Astrocyte (in vitro differentiated cells and primary cell): Measurements from ENCODE around the gene TRIM63. TPM values are rescaled to one million over a fixed set of nuclear protein-coding genes. Genes with fewer than 3 reads are reported as not detected.
A peak's percentile ranks its signal among the peaks of the same experiment; 100 is the strongest.

Source experiments
- DNase-seq: peaks from one replicate; pipeline ENCODE4 v3.0.0-alpha.2; 2010; ENCODE audit warnings: low read depth
- FAIRE-seq: peaks from 2 replicates; lab custom pipeline; 2011; peaks lifted over from hg19 to GRCh38; lab: Jason Lieb, UNC
- H2AFZ ChIP-seq: 2 replicates; pipeline ENCODE4 v1.6.0; 2012; ENCODE audit warnings: low read depth, low read length, inconsistent platforms
- H3K27ac ChIP-seq: 2 replicates; pipeline ENCODE4 v1.5.1; 2011; ENCODE audit warnings: low read depth, low read length, inconsistent platforms
- H3K27me3 ChIP-seq: 2 replicates; pipeline ENCODE4 v1.6.0; 2011; ENCODE audit warnings: low read length, inconsistent platforms; ENCODE audit not compliant: insufficient read depth
- H3K36me3 ChIP-seq: 2 replicates; pipeline ENCODE4 v1.5.1; 2011; ENCODE audit warnings: low read length, inconsistent platforms; ENCODE audit not compliant: insufficient read depth
- H3K4me1 ChIP-seq: 2 replicates; pipeline ENCODE4 v1.5.1; 2011; ENCODE audit warnings: low read length, inconsistent platforms; ENCODE audit not compliant: insufficient read depth
- H3K4me2 ChIP-seq: 2 replicates; pipeline ENCODE4 v1.6.0; 2012; ENCODE audit warnings: low read length, inconsistent platforms
- H3K4me3 ChIP-seq: 2 replicates; pipeline ENCODE4 v1.5.1; 2011; ENCODE audit warnings: low read depth, mild to moderate bottlenecking, low read length, inconsistent platforms; ENCODE audit not compliant: insufficient read depth
- H3K79me2 ChIP-seq: 2 replicates; pipeline ENCODE4 v1.6.0; 2012; ENCODE audit warnings: mild to moderate bottlenecking, low read length, inconsistent platforms; ENCODE audit not compliant: insufficient read depth
- H3K9ac ChIP-seq: 2 replicates; pipeline ENCODE4 v1.6.0; 2012; ENCODE audit warnings: mild to moderate bottlenecking, low read length, inconsistent platforms
- H3K9me3 ChIP-seq: 2 replicates; pipeline ENCODE4 v1.5.1; 2012; ENCODE audit warnings: low read depth, mild to moderate bottlenecking, low read length, inconsistent platforms; ENCODE audit not compliant: insufficient read depth
- H4K20me1 ChIP-seq: 2 replicates; pipeline ENCODE4 v1.6.0; 2012; ENCODE audit warnings: low read length, inconsistent platforms; ENCODE audit not compliant: insufficient read depth
- H3K27ac Mint-ChIP-seq: one replicate; pipeline ENCODE4 v1.8.0; 2021; ENCODE audit warnings: mild to moderate bottlenecking, mixed read lengths; ENCODE audit not compliant: unreplicated experiment
- H3K27me3 Mint-ChIP-seq: one replicate; pipeline ENCODE4 v1.8.0; 2021; ENCODE audit warnings: low read depth, mixed read lengths; ENCODE audit not compliant: unreplicated experiment
- H3K36me3 Mint-ChIP-seq: one replicate; pipeline ENCODE4 v1.8.0; 2021; ENCODE audit warnings: low read depth, mixed read lengths; ENCODE audit not compliant: unreplicated experiment
- H3K4me1 Mint-ChIP-seq: one replicate; pipeline ENCODE4 v1.8.0; 2021; ENCODE audit warnings: low read depth, mixed read lengths; ENCODE audit not compliant: unreplicated experiment
- H3K4me3 Mint-ChIP-seq: one replicate; pipeline ENCODE4 v1.8.0; 2021; ENCODE audit warnings: mild to moderate bottlenecking, moderate library complexity, mixed read lengths; ENCODE audit not compliant: unreplicated experiment
- H3K9me3 Mint-ChIP-seq: one replicate; pipeline ENCODE4 v1.8.0; 2021; ENCODE audit warnings: mild to moderate bottlenecking, mixed read lengths; ENCODE audit not compliant: unreplicated experiment
- CTCF ChIP-seq: IDR thresholded peaks from 2 replicates; pipeline ENCODE4 v1.5.1; 2011; ENCODE audit warnings: low read depth, mild to moderate bottlenecking, inconsistent platforms, low read length, moderate library complexity; ENCODE audit not compliant: insufficient read depth
- EZH2 ChIP-seq: IDR thresholded peaks from 2 replicates; pipeline ENCODE4 v1.6.1; 2012; ENCODE audit warnings: mild to moderate bottlenecking, low read length, inconsistent platforms; ENCODE audit not compliant: insufficient read depth
- total RNA-seq: library from RNA; stranded (reverse); gene quantifications from 2 replicates; pipeline ENCODE4 v1.2.1, GENCODE V29; 2021

The TRIM63 gene
- total RNA-seq, 1 donor from 2014 or later, result not detected

- H3K27ac ChIP-seq, result no peak overlapping the region
- no peaks in the 10 kb centered on the region for H4K20me1 ChIP-seq
- no peak overlapping the region for H2AFZ ChIP-seq
- FAIRE-seq (no peak), DNase-seq (no peak)
- Mint-ChIP-seq H3K27me3 (peaks cover 3% of the 10 kb centered on the region), H3K4me3 (no peak overlapping the region), H3K27ac (no peak overlapping the region), H3K4me1 (peaks cover 26% of the 10 kb centered on the region), H3K36me3 (peaks cover 19% of the 10 kb centered on the region), H3K9me3 (no peaks in the 10 kb centered on the region)
- H3K9ac ChIP-seq, result no peak overlapping the region
- no peak overlapping the region for H3K4me2 ChIP-seq
- H3K4me3 ChIP-seq, result no peak overlapping the region
- H3K9me3 ChIP-seq, result no peaks in the 10 kb centered on the region
- peaks cover 16% of the 10 kb centered on the region for H3K4me1 ChIP-seq
- no peaks in the 10 kb centered on the region for H3K79me2 ChIP-seq
- no peaks in the 10 kb centered on the region for H3K27me3 ChIP-seq
- TF ChIP-seq EZH2, result no peak
- TF ChIP-seq CTCF, result no peak
- H3K36me3 ChIP-seq, result no peaks in the 10 kb centered on the region
Observed at GRCh38 chr1:26031611-26032220, 35.7 kb downstream of the TRIM63 start.

GRCh38 chr1:26031196-26031595, 36.2 kb downstream of the TRIM63 start:
- Histone ChIP-seq H3K4me2 (no peak overlapping the region), H4K20me1 (no peaks in the 10 kb centered on the region), H3K27me3 (no peaks in the 10 kb centered on the region), H3K27ac (no peak overlapping the region), H3K36me3 (no peaks in the 10 kb centered on the region), H3K4me3 (no peak overlapping the region), H3K9me3 (no peaks in the 10 kb centered on the region), H3K79me2 (no peaks in the 10 kb centered on the region), H3K4me1 (peaks cover 11% of the 10 kb centered on the region), H2AFZ (no peak overlapping the region), H3K9ac (no peak overlapping the region)
- no peak overlapping the region for H3K4me3 Mint-ChIP-seq
- peak overlapping the region; percentile 18 for H3K27ac Mint-ChIP-seq
- no peak for FAIRE-seq
- DNase-seq, result no peak
- TF ChIP-seq CTCF, result no peak
- H3K27me3 Mint-ChIP-seq, result peaks cover 3% of the 10 kb centered on the region
- H3K9me3 Mint-ChIP-seq, result no peaks in the 10 kb centered on the region
- peaks cover 22% of the 10 kb centered on the region for H3K4me1 Mint-ChIP-seq
- H3K36me3 Mint-ChIP-seq, result peaks cover 19% of the 10 kb centered on the region

GRCh38 chr1:26029864-26030481, 37.5 kb downstream of the TRIM63 start:
- H3K9me3 Mint-ChIP-seq, result no peaks in the 10 kb centered on the region
- Histone ChIP-seq H3K9ac (no peak overlapping the region), H3K4me1 (peaks cover 8% of the 10 kb centered on the region), H3K36me3 (no peaks in the 10 kb centered on the region), H3K9me3 (no peaks in the 10 kb centered on the region), H3K4me3 (no peak overlapping the region), H3K27me3 (no peaks in the 10 kb centered on the region), H3K4me2 (no peak overlapping the region), H3K27ac (no peak overlapping the region), H3K79me2 (no peaks in the 10 kb centered on the region), H2AFZ (no peak overlapping the region), H4K20me1 (no peaks in the 10 kb centered on the region)
- H3K27me3 Mint-ChIP-seq, result peaks cover 3% of the 10 kb centered on the region
- H3K27ac Mint-ChIP-seq, result no peak overlapping the region
- TF ChIP-seq EZH2 (no peak), CTCF (peak; percentile 12)
- no peak overlapping the region for H3K4me3 Mint-ChIP-seq
- H3K36me3 Mint-ChIP-seq, result peaks cover 19% of the 10 kb centered on the region
- H3K4me1 Mint-ChIP-seq, result peaks cover 23% of the 10 kb centered on the region
- DNase-seq (no peak), FAIRE-seq (no peak)
